HEK293 (cell line): ENCODE measurements around the gene DOCK8.

Experiments
- CTCF ChIA-PET: fragments of 350-600 bp; formaldehyde crosslinking; extraction: SDS; loops from one replicate; lab custom pipeline; 2021; ENCODE audit warnings: antibody characterized with exemption; lab: Yijun Ruan, JAX
- POLR2A ChIA-PET: fragments of 300-600 bp; formaldehyde crosslinking; extraction: SDS; loops from one replicate; lab custom pipeline; 2020; ENCODE audit warnings: antibody characterized with exemption, inconsistent platforms; lab: Yijun Ruan, JAX
- H3K27ac ChIP-seq: fragments of 200-500 bp; sonication (Bioruptor generic); 2 replicates; pipeline ENCODE4 v1.5.1; 2014; ENCODE audit warnings: low read depth, low read length, control low read depth, inconsistent platforms; ENCODE audit errors: extremely low read depth
- H3K36me3 ChIP-seq, 2 experiments: fragments of 200-500 bp in 1 of 2; sonication (Bioruptor generic) in 1 of 2; 1 replicate in 1 of 2; 2 replicates in 1 of 2; pipeline ENCODE4 v1.5.1; 2014 to 2017; ENCODE audit warnings: inconsistent platforms in 2 of 2, low read length in 2 of 2; ENCODE audit not compliant: control insufficient read depth in 2 of 2, insufficient read depth in 1 of 2
- H3K4me1 ChIP-seq: fragments of 200-500 bp; sonication (Bioruptor generic); 2 replicates; pipeline ENCODE4 v1.5.1; 2014; ENCODE audit warnings: mild to moderate bottlenecking, low read length, inconsistent platforms; ENCODE audit not compliant: control insufficient read depth, insufficient read depth
- H3K4me3 ChIP-seq: 2 replicates; pipeline ENCODE4 v1.5.1; 2011; ENCODE audit warnings: low read depth, mild to moderate bottlenecking, control low read depth, low read length, moderate library complexity
- H3K9me3 ChIP-seq: fragments of 200-500 bp; sonication (Bioruptor generic); 2 replicates; pipeline ENCODE4 v1.5.1; 2014; ENCODE audit warnings: low read depth, low read length, inconsistent platforms; ENCODE audit not compliant: control insufficient read depth, insufficient read depth
- IKZF3 ChIP-seq: fragments of 450-650 bp; IDR thresholded peaks from 2 replicates; pipeline ENCODE4 v1.5.0; 2018; ENCODE audit warnings: missing biosample characterization, mild to moderate bottlenecking, missing genetic modification characterization, moderate library complexity
- PRDM4 ChIP-seq: fragments of 450-650 bp; formaldehyde crosslinking; IDR thresholded peaks from 2 replicates; pipeline ENCODE4 v1.5.1; 2017; ENCODE audit warnings: missing biosample characterization, missing genetic modification characterization
- RBAK ChIP-seq: fragments of 450-650 bp; formaldehyde crosslinking; IDR thresholded peaks from 2 replicates; pipeline ENCODE4 v1.5.1; 2016; ENCODE audit warnings: missing biosample characterization, missing genetic modification characterization
- REPIN1 ChIP-seq: fragments of 450-650 bp; formaldehyde crosslinking; IDR thresholded peaks from 2 replicates; pipeline ENCODE4 v1.5.1; 2017; ENCODE audit warnings: missing biosample characterization, missing genetic modification characterization, low read depth
- SCRT1 ChIP-seq: fragments of 450-650 bp; formaldehyde crosslinking; IDR thresholded peaks from 2 replicates; pipeline ENCODE4 v1.5.1; 2016; ENCODE audit warnings: missing biosample characterization, missing genetic modification characterization, borderline replicate concordance
- SP3 ChIP-seq: fragments of 450-650 bp; formaldehyde crosslinking; IDR thresholded peaks from 2 replicates; pipeline ENCODE4 v1.5.1; 2016; ENCODE audit warnings: missing biosample characterization, missing genetic modification characterization
- ZBTB26 ChIP-seq: fragments of 450-650 bp; formaldehyde crosslinking; optimal IDR thresholded peaks from 2 replicates; pipeline ENCODE3; 2016; ENCODE audit warnings: missing biosample characterization, mild to moderate bottlenecking, missing genetic modification characterization
- ZNF146 ChIP-seq: fragments of 450-650 bp; formaldehyde crosslinking; IDR thresholded peaks from 2 replicates; pipeline ENCODE4 v1.5.1; 2016; ENCODE audit warnings: missing biosample characterization, missing genetic modification characterization
- ZNF155 ChIP-seq: fragments of 450-650 bp; formaldehyde crosslinking; IDR thresholded peaks from 2 replicates; pipeline ENCODE4 v1.5.1; 2016; ENCODE audit warnings: missing biosample characterization, missing genetic modification characterization
- ZNF19 ChIP-seq: fragments of 450-650 bp; formaldehyde crosslinking; IDR thresholded peaks from 2 replicates; pipeline ENCODE4; 2016; ENCODE audit warnings: missing biosample characterization, missing genetic modification characterization, low read depth
- ZNF214 ChIP-seq: fragments of 450-650 bp; formaldehyde crosslinking; IDR thresholded peaks from 2 replicates; pipeline ENCODE4 v1.5.1; 2017; ENCODE audit warnings: missing biosample characterization, mild to moderate bottlenecking, missing genetic modification characterization, borderline replicate concordance
- ZNF221 ChIP-seq: fragments of 450-650 bp; formaldehyde crosslinking; IDR thresholded peaks from 2 replicates; pipeline ENCODE4 v1.5.1; 2017; ENCODE audit warnings: missing biosample characterization, missing genetic modification characterization, borderline replicate concordance
- ZNF223 ChIP-seq: fragments of 450-650 bp; formaldehyde crosslinking; IDR thresholded peaks from 2 replicates; pipeline ENCODE4 v1.5.1; 2016; ENCODE audit warnings: missing biosample characterization, missing genetic modification characterization
- ZNF239 ChIP-seq: fragments of 450-650 bp; formaldehyde crosslinking; IDR thresholded peaks from 2 replicates; pipeline ENCODE4 v1.5.1; 2016; ENCODE audit warnings: missing biosample characterization, missing genetic modification characterization
- ZNF24 ChIP-seq: fragments of 450-650 bp; formaldehyde crosslinking; IDR thresholded peaks from 2 replicates; pipeline ENCODE4 v1.5.1; 2016; ENCODE audit warnings: missing biosample characterization, missing genetic modification characterization
- ZNF394 ChIP-seq: fragments of 450-650 bp; formaldehyde crosslinking; IDR thresholded peaks from 2 replicates; pipeline ENCODE4 v1.5.1; 2016; ENCODE audit warnings: missing biosample characterization, missing genetic modification characterization, mild to moderate bottlenecking, moderate library complexity, borderline replicate concordance
- ZNF416 ChIP-seq: fragments of 450-650 bp; formaldehyde crosslinking; IDR thresholded peaks from 2 replicates; pipeline ENCODE4 v1.5.1; 2016; ENCODE audit warnings: missing biosample characterization, missing genetic modification characterization
- ZNF423 ChIP-seq: fragments of 450-650 bp; formaldehyde crosslinking; IDR thresholded peaks from 2 replicates; pipeline ENCODE4 v1.5.1; 2016; ENCODE audit warnings: missing biosample characterization, missing genetic modification characterization
- ZNF48 ChIP-seq: fragments of 450-650 bp; formaldehyde crosslinking; IDR thresholded peaks from 2 replicates; pipeline ENCODE4 v1.5.1; 2016; ENCODE audit warnings: missing biosample characterization, missing genetic modification characterization
- ZNF561 ChIP-seq: fragments of 450-650 bp; IDR thresholded peaks from 2 replicates; pipeline ENCODE4 v1.5.1; 2018; ENCODE audit warnings: missing biosample characterization, missing genetic modification characterization, borderline replicate concordance
- ZNF571 ChIP-seq: fragments of 450-650 bp; formaldehyde crosslinking; IDR thresholded peaks from 2 replicates; pipeline ENCODE4 v1.5.0; 2017; ENCODE audit warnings: missing biosample characterization, missing genetic modification characterization
- ZNF624 ChIP-seq: fragments of 450-650 bp; formaldehyde crosslinking; IDR thresholded peaks from 2 replicates; pipeline ENCODE4 v1.5.1; 2017; ENCODE audit warnings: missing biosample characterization, missing genetic modification characterization
- ZNF629 ChIP-seq: fragments of 450-650 bp; formaldehyde crosslinking; IDR thresholded peaks from 2 replicates; pipeline ENCODE4 v1.5.1; 2017; ENCODE audit warnings: missing biosample characterization, missing genetic modification characterization
- ZNF747 ChIP-seq: fragments of 450-650 bp; formaldehyde crosslinking; IDR thresholded peaks from 2 replicates; pipeline ENCODE4 v1.5.1; 2016; ENCODE audit warnings: missing biosample characterization, missing genetic modification characterization
- ZNF785 ChIP-seq: fragments of 450-650 bp; formaldehyde crosslinking; IDR thresholded peaks from 2 replicates; pipeline ENCODE4 v1.5.1; 2016; ENCODE audit warnings: missing biosample characterization, missing genetic modification characterization
- ZSCAN16 ChIP-seq: fragments of 450-650 bp; formaldehyde crosslinking; IDR thresholded peaks from 2 replicates; pipeline ENCODE4 v1.5.1; 2016; ENCODE audit warnings: missing biosample characterization, missing genetic modification characterization
- TF ChIP-seq, protein P1 (sequence below): fragments of 450-650 bp; formaldehyde crosslinking; IDR thresholded peaks from 2 replicates; pipeline ENCODE4 v1.5.1; 2016; ENCODE audit warnings: missing biosample characterization, missing genetic modification characterization, borderline replicate concordance
- TF ChIP-seq, protein P2 (sequence below): fragments of 450-650 bp; formaldehyde crosslinking; IDR thresholded peaks from 2 replicates; pipeline ENCODE4; 2016; ENCODE audit warnings: missing biosample characterization, missing genetic modification characterization
- TF ChIP-seq, protein P3 (sequence below): fragments of 450-650 bp; formaldehyde crosslinking; IDR thresholded peaks from 2 replicates; pipeline ENCODE4 v1.5.1; 2016; ENCODE audit warnings: missing biosample characterization, missing genetic modification characterization, low read depth

Gene DOCK8

GRCh38 chr9:211557-211956, 3.1 kb upstream of the DOCK8 start:
- Histone ChIP-seq H3K36me3 (no peaks in the 10 kb centered on the region), H3K4me1 (no peaks in the 10 kb centered on the region), H3K9me3 (no peaks in the 10 kb centered on the region), H3K27ac (no peak overlapping the region), H3K4me3 (no peak overlapping the region)
- ChIA-PET POLR2A (no interaction called here), CTCF (interaction anchor here (1.3 kb wide), 1 partner anchor 105 kb away, joined by 4 read pairs; no protein-coding TSS in a partner anchor)
- no peak for TF ChIP-seq ZNF221
- TF ChIP-seq ZNF394 = no peak
- TF ChIP-seq, protein P1, sequence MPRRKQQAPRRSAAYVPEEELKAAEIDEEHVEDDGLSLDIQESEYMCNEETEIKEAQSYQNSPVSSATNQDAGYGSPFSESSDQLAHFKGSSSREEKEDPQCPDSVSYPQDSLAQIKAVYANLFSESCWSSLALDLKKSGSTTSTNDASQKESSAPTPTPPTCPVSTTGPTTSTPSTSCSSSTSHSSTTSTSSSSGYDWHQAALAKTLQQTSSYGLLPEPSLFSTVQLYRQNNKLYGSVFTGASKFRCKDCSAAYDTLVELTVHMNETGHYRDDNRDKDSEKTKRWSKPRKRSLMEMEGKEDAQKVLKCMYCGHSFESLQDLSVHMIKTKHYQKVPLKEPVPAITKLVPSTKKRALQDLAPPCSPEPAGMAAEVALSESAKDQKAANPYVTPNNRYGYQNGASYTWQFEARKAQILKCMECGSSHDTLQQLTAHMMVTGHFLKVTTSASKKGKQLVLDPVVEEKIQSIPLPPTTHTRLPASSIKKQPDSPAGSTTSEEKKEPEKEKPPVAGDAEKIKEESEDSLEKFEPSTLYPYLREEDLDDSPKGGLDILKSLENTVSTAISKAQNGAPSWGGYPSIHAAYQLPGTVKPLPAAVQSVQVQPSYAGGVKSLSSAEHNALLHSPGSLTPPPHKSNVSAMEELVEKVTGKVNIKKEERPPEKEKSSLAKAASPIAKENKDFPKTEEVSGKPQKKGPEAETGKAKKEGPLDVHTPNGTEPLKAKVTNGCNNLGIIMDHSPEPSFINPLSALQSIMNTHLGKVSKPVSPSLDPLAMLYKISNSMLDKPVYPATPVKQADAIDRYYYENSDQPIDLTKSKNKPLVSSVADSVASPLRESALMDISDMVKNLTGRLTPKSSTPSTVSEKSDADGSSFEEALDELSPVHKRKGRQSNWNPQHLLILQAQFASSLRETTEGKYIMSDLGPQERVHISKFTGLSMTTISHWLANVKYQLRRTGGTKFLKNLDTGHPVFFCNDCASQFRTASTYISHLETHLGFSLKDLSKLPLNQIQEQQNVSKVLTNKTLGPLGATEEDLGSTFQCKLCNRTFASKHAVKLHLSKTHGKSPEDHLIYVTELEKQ = no peak
- TF ChIP-seq ZNF214 = no peak
- TF ChIP-seq ZNF155 (tag by site-specific recombination) = no peak
- TF ChIP-seq ZNF747 (tag by site-specific recombination) = no peak
- no peak for TF ChIP-seq ZNF571 (tag by site-specific recombination)
- no peak for TF ChIP-seq PRDM4 (tag by site-specific recombination)
- TF ChIP-seq ZNF629 = no peak
- TF ChIP-seq, protein P2, sequence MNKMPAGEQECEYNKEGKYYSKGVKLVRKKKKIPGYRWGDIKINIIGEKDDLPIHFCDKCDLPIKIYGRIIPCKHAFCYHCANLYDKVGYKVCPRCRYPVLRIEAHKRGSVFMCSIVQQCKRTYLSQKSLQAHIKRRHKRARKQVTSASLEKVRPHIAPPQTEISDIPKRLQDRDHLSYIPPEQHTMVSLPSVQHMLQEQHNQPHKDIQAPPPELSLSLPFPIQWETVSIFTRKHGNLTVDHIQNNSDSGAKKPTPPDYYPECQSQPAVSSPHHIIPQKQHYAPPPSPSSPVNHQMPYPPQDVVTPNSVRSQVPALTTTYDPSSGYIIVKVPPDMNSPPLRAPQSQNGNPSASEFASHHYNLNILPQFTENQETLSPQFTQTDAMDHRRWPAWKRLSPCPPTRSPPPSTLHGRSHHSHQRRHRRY (tag by site-specific recombination) = no peak
- TF ChIP-seq ZNF48 (tag by site-specific recombination) = no peak
- no peak for TF ChIP-seq ZNF624 (tag by site-specific recombination)
- TF ChIP-seq ZNF416 = no peak

GRCh38 chr9:212297-212696, 2.4 kb upstream of the DOCK8 start:
- CTCF ChIA-PET = no interaction called here
- Histone ChIP-seq H3K4me1 (no peaks in the 10 kb centered on the region), H3K36me3 (no peaks in the 10 kb centered on the region), H3K9me3 (no peaks in the 10 kb centered on the region), H3K4me3 (no peak overlapping the region), H3K27ac (no peak overlapping the region)
- TF ChIP-seq ZNF239 (tag by site-specific recombination) (no peak), REPIN1 (tag by site-specific recombination) (no peak), ZNF785 (tag by site-specific recombination) (no peak), ZNF24 (tag by site-specific recombination) (no peak), SP3 (tag by site-specific recombination) (no peak), ZNF19 (tag by site-specific recombination) (no peak), SCRT1 (tag by site-specific recombination) (no peak), ZNF146 (tag by site-specific recombination) (no peak), ZSCAN16 (tag by site-specific recombination) (no peak), RBAK (tag by site-specific recombination) (no peak), ZBTB26 (tag by site-specific recombination) (no peak), ZNF561 (no peak), ZNF423 (tag by site-specific recombination) (no peak), IKZF3 (tag by site-specific recombination) (no peak), ZNF223 (no peak)
- TF ChIP-seq, protein P3, sequence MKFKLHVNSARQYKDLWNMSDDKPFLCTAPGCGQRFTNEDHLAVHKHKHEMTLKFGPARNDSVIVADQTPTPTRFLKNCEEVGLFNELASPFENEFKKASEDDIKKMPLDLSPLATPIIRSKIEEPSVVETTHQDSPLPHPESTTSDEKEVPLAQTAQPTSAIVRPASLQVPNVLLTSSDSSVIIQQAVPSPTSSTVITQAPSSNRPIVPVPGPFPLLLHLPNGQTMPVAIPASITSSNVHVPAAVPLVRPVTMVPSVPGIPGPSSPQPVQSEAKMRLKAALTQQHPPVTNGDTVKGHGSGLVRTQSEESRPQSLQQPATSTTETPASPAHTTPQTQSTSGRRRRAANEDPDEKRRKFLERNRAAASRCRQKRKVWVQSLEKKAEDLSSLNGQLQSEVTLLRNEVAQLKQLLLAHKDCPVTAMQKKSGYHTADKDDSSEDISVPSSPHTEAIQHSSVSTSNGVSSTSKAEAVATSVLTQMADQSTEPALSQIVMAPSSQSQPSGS = no peak
- POLR2A ChIA-PET = no interaction called here
